OCI-LY7 (cell line): ENCODE measurements around the gene OR2A1.
"Not testable (repeated sequence)": the region's sequence is repeated elsewhere in the genome, so short reads cannot be mapped to it uniquely, and the experiment has no call there.

Experiments used
- EZH2phosphoT487 ChIP-seq: fragments of 200-600 bp; sonication (generic); IDR thresholded peaks from 2 replicates; pipeline ENCODE4 v1.6.1; 2018; ENCODE audit warnings: low read depth, borderline replicate concordance, mild to moderate bottlenecking, mixed run types, antibody characterized with exemption, low read length, moderate library complexity, mixed read lengths
- TF ChIP-seq, protein P1 (sequence below): fragments of 200-600 bp; sonication (generic); conservative IDR thresholded peaks from 2 replicates; pipeline ENCODE4 v1.5.1; 2014; ENCODE audit warnings: mild to moderate bottlenecking, antibody characterized with exemption, low read length, moderate library complexity, mixed read lengths

DNA sequence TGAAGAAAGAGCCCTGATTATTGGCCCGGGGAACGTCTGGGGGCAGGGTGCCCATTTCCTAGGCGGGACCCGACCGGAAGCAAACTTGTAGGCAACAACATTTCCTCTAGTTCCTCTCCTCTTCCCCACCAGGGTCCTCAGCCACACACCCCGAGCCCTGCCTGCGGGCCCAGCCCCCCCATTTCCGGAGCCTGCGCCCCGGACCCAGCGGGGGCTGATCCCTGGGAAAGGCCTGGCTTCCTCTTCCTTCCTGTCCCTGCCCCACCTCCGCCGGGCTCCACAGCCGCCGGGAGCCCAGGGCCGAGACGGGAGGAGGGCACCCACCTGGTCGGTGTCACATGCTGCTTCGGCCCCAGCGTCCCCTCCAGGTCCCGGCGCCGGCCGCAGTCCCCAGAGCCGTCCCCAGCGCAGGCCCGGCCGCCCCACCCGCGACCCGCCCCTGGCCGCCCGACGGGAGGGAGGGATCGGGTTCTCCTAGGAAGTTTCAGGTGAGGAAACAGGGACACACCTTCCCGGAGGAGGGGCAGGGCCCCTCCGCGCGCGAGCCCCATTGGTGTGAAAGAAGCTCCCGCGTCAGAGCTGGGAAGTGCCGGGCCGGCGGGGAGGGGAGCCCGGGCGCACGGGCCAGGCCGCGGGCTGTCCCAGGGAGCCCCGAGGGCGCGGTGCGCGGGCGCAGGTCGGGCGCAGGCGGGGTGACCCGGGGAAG is 18.3 kb upstream of the OR2A1 start:
- TF ChIP-seq, protein P1, sequence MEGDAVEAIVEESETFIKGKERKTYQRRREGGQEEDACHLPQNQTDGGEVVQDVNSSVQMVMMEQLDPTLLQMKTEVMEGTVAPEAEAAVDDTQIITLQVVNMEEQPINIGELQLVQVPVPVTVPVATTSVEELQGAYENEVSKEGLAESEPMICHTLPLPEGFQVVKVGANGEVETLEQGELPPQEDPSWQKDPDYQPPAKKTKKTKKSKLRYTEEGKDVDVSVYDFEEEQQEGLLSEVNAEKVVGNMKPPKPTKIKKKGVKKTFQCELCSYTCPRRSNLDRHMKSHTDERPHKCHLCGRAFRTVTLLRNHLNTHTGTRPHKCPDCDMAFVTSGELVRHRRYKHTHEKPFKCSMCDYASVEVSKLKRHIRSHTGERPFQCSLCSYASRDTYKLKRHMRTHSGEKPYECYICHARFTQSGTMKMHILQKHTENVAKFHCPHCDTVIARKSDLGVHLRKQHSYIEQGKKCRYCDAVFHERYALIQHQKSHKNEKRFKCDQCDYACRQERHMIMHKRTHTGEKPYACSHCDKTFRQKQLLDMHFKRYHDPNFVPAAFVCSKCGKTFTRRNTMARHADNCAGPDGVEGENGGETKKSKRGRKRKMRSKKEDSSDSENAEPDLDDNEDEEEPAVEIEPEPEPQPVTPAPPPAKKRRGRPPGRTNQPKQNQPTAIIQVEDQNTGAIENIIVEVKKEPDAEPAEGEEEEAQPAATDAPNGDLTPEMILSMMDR = not testable (repeated sequence)
- TF ChIP-seq EZH2phosphoT487 = not testable (repeated sequence)
